ENCODE measurements around the gene VPREB3. TPM values are rescaled to one million over a fixed set of nuclear protein-coding genes. Genes with fewer than 3 reads are reported as not detected.
A peak's percentile ranks its signal among the peaks of the same experiment; 100 is the strongest.

VPREB3 gene, protein sequence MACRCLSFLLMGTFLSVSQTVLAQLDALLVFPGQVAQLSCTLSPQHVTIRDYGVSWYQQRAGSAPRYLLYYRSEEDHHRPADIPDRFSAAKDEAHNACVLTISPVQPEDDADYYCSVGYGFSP
- total RNA-seq (2014; rRNA removed; shearing (Covaris generic)), result not detected in 2 replicates

GRCh38 chr22:23754220-23754919, at the start of gene VPREB3:
Gene VPREB3 (minus strand): TSS chr22:23754425. CDS start chr22:23754363, 62 bp downstream.
- DNase-seq (ENCODE audit: low spot score), result no peak

- no peak for DNase-seq (ENCODE audit: low spot score)
These were observed 49.0 kb upstream of the VPREB3 start for GRCh38 chr22:23803001-23803819.

DNA sequence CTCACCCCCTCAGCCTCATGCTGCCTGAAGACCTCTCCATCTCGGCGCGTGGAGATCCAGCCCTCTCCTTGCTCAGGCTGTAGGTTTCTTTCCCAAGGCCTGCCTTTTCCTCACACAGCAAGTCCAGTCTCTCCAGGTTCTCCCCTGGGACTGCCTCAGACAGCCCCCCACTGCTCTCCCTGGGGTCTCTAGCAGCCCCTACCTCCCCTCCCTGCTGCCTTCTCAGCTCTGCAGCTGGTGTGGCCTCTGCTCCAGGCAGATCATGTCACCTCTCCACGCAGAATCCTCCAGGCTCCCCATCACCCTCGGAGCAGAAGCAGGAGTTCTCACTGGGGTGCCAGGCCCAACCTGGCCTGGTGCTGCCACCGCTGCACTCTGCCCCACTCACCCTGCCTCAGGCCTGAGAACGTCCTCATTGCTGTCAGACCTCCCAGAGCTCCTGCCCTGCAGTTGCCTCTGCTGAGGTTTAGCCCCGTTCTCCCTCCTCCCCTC, 47.7 kb upstream of the VPREB3 start:
- DNase-seq (ENCODE audit: low spot score), result no peak

DNA sequence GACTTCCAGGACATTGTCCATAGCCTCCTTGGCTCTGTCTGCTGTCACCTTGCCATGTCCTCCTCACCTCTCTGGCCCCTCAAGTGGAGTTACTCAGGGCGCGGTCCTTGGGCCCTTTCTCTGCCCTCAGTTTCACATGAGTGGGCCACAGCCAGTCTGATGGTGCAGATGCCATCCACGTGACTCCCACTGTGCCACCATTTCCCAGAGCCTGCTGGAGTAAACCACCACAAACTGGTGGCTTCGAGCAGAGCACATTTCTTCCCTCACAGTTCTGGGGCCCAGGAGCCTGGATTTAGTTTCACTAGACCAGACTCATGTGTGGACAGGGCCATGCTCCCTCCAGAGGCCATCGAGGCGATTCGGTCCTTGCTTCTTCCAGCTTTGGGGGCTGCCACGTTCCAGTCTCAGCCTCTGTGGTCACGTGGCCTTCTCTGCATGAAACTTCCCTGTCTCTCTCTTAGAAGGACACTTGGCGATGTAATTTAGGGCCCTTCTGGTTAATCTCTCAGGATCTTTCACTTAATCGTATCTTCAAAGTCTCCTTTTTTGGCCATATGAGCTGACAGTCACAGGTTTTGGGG, 47.1 kb upstream of the VPREB3 start:
- no peak for DNase-seq (ENCODE audit: low spot score)

DNA sequence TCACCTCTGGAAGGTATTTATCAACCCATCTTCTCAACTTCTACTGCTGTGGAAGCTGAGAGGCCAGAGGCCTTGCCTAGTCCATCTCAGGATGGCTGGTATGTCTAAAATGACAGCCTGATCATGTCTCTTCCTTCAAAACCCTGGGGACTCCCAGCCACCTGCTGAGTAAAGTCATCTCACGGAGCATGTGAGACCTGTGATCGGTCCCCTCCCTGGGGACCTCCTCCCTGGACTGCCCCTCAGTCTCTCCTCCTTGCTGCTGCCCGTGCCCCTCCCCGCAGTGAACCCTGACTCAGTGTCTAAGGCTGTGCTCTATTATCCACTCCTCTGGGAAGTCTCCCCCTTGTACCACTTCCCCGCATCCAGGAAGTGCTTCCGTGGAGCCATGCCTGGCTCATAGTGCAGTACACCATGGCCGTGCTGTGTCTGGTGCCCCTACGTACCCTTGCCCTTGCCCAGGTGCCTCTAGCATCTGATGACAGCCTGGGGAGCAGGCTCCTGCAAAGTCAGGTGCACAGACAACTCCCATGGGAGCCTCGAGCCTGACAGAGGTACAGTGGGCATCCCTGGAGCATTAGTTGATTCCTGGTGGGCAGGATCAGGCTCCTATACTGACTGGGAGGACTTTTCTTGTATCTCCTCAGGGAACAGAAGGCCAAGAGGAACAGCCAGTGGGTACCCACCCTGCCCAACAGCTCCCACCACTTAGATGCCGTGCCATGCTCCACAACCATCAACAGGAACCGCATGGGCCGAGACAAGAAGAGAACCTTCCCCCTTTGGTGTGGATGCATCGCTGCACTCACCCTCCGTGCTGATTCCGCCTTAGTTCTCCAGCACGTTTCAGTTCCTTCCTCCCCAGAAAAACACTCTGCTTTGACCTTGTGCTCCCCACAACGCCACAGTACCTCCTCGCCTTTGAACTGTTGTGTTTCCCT, 46.3 kb upstream of the VPREB3 start:
- no peak for DNase-seq (ENCODE audit: low spot score)

DNA sequence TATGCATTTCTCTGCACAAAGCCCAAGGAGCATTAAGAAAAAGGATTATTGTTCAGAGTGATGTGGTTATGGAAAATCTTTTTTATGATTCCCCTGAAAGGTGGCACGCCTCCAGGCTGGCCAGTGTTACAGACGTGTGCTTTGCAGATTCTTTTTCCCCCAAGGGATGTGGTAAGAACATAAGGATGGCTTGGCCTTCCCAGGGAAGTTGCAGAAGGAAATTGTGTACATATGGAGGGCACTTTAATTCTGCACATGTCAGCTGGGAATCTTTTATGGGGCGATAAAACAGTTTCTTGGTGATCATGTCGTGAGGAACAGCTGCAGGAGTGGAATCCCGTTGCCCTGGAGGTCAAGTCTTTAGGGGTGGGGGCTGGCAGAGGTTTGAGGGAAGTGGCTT, 42.2 kb upstream of the VPREB3 start:
- no peak for DNase-seq (ENCODE audit: low spot score)

GRCh38 chr22:23793326-23793725, 39.1 kb upstream of the VPREB3 start:
- no peak for DNase-seq (ENCODE audit: low spot score)

- DNase-seq (ENCODE audit: low spot score), result no peak
These were observed 37.8 kb upstream of the VPREB3 start for GRCh38 chr22:23791738-23792645.

- no peak for DNase-seq (ENCODE audit: low spot score)
These were observed 36.9 kb upstream of the VPREB3 start for GRCh38 chr22:23790819-23791737.

GRCh38 chr22:23789638-23790037, 35.4 kb upstream of the VPREB3 start:
- DNase-seq (ENCODE audit: low spot score), result no peak

- DNase-seq (ENCODE audit: low spot score), result no peak
These were observed 34.9 kb upstream of the VPREB3 start for GRCh38 chr22:23789121-23789520.

GRCh38 chr22:23787910-23788309, 33.7 kb upstream of the VPREB3 start:
- no peak for DNase-seq (ENCODE audit: low spot score)

- no peak for DNase-seq (ENCODE audit: low spot score)
These were observed 33.3 kb upstream of the VPREB3 start for GRCh38 chr22:23787600-23787896.

- DNase-seq (ENCODE audit: low spot score), result peak; percentile 65
These were observed 32.8 kb upstream of the VPREB3 start, which contains the start of gene SMARCB1 for GRCh38 chr22:23786752-23787599. Gene SMARCB1 (plus strand): TSS chr22:23786966. CDS start chr22:23787170, 204 bp downstream.

GRCh38 chr22:23786261-23786710, 32.1 kb upstream of the VPREB3 start:
- DNase-seq (ENCODE audit: low spot score), result no peak

GRCh38 chr22:23784215-23784732, 30.0 kb upstream of the VPREB3 start:
- peak; percentile 69 for DNase-seq (ENCODE audit: low spot score)

GRCh38 chr22:23783265-23784150, 29.3 kb upstream of the VPREB3 start:
- no peak for DNase-seq (ENCODE audit: low spot score)

All from H4 (cell line).